NCI-H2171 (cell line): Measurements from ENCODE around the gene FOXO6.

Source experiments
- DNase-seq: peaks from one replicate; lab custom pipeline; 2025; lab: John Stamatoyannopoulos, UW

FOXO6 gene

DNA sequence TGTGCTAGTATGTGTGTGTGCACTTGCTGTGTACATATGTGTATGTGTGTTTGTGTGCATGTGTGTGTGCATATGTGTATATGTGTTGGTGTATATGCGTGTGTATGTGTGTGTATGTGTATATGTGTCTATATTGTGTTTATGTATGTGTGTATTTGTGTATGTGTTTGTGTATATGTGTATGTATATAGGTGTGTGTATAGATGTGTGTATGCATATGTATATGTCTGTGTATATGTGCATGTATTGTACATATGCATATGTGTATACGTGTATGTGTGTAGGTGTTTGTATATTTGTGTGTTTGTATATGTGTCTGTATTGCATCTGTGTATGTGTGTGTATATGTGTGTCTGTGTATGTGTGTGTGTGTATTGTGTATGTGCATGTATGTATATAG, 64.1 kb downstream of the FOXO6 start:
- no peak for DNase-seq

DNA sequence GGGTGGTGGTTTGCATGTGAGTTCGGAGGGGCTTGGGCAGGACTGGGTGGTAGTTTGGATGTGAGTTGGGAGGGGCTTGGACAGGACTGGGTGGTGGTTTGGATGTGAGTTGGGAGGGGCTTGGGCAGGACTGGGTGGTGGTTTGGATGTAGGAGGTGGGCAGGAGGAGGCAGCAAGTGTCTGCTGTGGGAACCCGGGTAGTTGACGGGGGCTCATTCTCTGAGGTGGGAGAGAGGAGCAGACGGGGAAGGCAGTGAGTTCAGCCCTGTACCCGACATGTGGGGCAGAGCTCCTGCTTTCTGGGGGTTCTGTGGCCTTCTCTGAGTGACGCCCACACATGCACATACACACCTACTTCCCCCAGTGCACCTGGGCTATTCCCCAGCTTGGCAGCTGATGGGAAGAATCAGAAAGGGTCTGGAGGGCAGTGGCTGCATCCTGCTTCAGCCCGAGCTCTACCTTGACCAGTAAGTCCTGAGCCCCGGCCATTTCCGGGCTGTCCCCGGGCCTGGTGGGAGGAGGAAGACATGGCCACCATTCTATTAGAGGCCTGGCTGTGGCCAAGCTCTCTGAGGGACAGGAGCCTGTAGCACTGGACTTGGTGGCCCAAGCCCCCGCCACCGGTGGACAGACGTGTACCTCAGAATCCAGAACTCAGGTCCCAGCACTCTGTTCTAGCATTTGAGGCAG, 65.1 kb downstream of the FOXO6 start:
- DNase-seq, result no peak

- DNase-seq, result no peak
Measured at GRCh38 chr1:41427122-41427913, 66.1 kb downstream of the FOXO6 start.

DNA sequence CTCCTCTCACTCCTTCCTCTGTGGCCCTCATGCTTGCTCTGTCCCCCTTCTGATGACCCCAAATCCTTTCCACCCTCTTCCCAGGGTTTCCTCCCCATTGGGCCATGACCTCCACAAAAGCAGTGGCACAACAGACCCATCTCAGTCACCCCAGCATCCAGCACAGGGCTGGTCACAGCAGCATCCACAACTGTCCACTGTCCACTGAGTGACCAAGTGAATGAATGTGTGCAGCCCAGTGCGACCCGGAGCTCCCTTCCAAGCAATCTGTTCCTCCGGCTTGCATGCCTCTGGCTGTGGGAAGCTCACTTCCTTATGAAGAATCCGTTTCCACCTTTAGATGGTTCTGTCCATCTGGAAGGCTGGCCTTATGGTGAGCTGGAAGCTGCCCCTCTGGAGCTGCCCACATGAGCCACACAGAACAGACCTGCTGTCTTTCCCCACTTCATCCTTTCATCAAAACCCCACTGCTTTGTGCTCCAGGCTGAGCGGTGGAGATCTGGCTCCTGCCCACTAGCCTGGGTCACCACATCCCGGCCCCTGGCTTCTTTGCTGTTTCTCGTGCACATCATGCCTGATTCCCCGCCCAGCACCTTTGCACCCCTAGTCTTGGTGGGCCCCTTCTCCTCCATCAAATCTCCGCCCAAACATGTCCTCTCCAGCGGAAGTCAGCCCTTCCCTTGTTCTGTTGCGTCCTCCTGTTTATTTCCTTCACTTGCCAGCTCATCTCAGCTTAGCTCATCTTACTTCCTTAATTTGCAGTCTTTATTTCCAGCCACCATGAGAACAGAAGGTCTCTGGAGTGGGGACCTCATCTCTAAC, 66.9 kb downstream of the FOXO6 start:
- DNase-seq, result no peak

- no peak for DNase-seq
Measured at GRCh38 chr1:41428738-41429640, 67.8 kb downstream of the FOXO6 start.

DNA sequence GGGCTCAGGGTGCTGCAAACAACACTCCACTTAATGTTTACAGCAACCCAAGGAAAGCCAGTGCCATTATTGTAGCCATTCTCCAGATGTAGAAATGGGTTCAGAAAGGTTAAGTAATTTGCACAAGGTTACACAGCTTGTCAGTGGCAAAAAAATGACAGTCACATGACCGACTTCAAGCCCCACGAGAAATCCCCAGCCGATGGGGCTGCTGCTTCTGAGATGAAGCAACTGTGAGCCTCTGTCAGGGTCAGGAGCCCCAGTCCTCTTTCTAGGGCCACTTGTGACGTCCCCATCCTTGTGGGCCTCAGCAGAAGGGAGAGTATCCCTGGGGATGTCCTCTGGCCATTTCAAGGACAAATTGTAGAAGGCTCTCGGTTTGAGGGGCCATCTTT, 68.4 kb downstream of the FOXO6 start:
- DNase-seq, result no peak

DNA sequence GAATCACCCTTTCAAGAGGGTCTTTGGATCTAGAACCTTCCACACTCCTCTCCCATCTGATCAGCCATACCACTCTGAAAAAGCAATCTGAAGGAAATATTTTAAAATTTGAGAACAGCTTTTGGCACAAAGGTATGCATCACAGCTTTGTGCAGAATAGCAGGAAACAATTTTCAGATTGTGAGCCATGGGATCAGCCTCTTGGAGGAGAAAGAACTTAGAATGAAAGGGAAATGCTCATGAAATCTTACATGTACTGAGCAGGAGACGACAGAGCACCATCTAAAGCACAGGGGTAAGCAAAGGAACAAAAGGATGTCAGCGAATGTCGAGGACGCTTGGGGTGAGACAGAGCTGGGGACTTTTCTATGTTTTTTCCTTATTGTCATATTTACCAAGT, 68.8 kb downstream of the FOXO6 start:
- DNase-seq, result no peak

- DNase-seq, result no peak
Measured at GRCh38 chr1:41430582-41430981, 69.3 kb downstream of the FOXO6 start.

DNA sequence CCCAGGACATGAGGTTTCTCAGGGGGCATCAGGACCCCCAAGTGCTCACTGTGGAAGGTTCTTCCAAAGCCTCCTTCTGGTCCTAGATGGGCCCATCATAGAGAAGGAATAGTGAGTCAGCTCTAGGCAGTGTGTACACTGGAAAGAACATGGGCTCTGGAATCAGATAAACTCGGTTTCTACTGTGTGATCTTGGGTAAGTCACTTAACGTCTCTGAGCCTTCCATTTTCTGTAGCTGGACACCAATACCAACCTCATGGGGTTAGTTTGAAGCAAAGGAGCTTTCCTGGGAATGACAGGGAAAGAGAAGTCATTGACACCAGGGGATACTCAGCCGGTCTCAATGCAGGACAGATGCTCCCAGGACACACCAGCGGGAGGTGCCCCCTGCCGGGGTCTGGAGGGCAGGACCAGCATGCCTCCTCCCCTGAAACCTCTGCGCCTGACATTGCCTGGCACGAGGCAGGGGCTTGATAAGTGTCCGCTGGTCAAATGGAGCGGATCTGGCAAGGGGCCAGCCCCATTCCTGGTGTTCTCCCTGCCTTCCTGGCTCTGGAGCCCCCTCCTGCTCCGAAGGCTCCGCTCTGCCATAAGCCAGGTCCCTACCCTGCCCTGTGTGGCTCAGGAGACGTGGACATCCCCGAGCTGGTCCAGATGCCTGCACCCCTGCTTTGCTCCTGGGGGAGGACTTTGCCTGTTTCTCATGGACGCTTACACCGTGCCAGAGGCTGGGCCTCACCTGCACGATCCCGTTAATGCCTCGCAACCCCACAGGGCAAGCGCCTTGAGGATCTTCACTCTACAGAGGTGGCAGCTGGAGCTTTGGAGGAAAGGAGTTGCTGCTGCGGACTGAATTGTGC, 70.5 kb downstream of the FOXO6 start:
- no peak for DNase-seq
